T-helper 17 cell (primary cell): ENCODE results near the gene INSRR. TPM values are rescaled to one million over a fixed set of nuclear protein-coding genes. Genes with fewer than 3 reads are reported as not detected.

Source experiments
- ATAC-seq: fragments of 150-1000 bp; cut with Tn5 transposase; 2 replicates; pipeline ENCODE4 v1.10.0; 2021; ENCODE audit warnings: mild to moderate bottlenecking, moderate library complexity
- DNase-seq, 3 donors: peaks; one replicate each; pipeline versions ENCODE4 v3.0.0 to v3.0.0-alpha.2; 2020 to 2021
- H3K9me3 ChIP-seq: one replicate; pipeline ENCODE4 v1.7.0; 2013; ENCODE audit warnings: low read length, mild to moderate bottlenecking; ENCODE audit not compliant: control insufficient read depth, poor library complexity, severe bottlenecking
- H3K27ac Mint-ChIP-seq: one replicate; pipeline ENCODE4 v1.8.0; 2022; ENCODE audit warnings: mild to moderate bottlenecking, moderate library complexity, mixed read lengths
- H3K27me3 Mint-ChIP-seq: one replicate; pipeline ENCODE4 v1.8.0; 2022; ENCODE audit warnings: mixed read lengths
- H3K36me3 Mint-ChIP-seq: one replicate; pipeline ENCODE4 v1.8.0; 2022; ENCODE audit warnings: low read depth, mixed read lengths
- H3K4me1 Mint-ChIP-seq: one replicate; pipeline ENCODE4 v1.8.0; 2022; ENCODE audit warnings: mild to moderate bottlenecking, mixed read lengths
- H3K4me3 Mint-ChIP-seq: one replicate; pipeline ENCODE4 v1.8.0; 2022; ENCODE audit warnings: mild to moderate bottlenecking, moderate library complexity, mixed read lengths
- total RNA-seq, 4 donors: library from RNA in 2 of 4; stranded (reverse) in 2 of 4; gene quantifications; one replicate each; pipeline ENCODE4 v1.2.3 and lab custom pipeline; 2022 to 2026

The INSRR gene
- total RNA-seq, 2 donors from 2014 or later, result not detected

- ATAC-seq (no peak), DNase-seq (no peak)
- Mint-ChIP-seq H3K4me1 (peaks cover 23% of the 10 kb centered on the region), H3K4me3 (no peak overlapping the region), H3K27ac (no peak overlapping the region), H3K36me3 (peaks cover 7% of the 10 kb centered on the region), H3K27me3 (peaks cover 69% of the 10 kb centered on the region)
- H3K9me3 ChIP-seq, result no peaks in the 10 kb centered on the region
Measured at GRCh38 chr1:156887734-156888133, 28.8 kb upstream of the INSRR start.

- ATAC-seq, result no peak
- no peak for DNase-seq
- H3K4me3 Mint-ChIP-seq, result no peak overlapping the region
- H3K27ac Mint-ChIP-seq, result no peak overlapping the region
- H3K27me3 Mint-ChIP-seq, result peaks cover 70% of the 10 kb centered on the region
- no peaks in the 10 kb centered on the region for H3K9me3 ChIP-seq
- peaks cover 22% of the 10 kb centered on the region for H3K4me1 Mint-ChIP-seq
- peaks cover 7% of the 10 kb centered on the region for H3K36me3 Mint-ChIP-seq
Measured at GRCh38 chr1:156887317-156887716, 28.4 kb upstream of the INSRR start.

GRCh38 chr1:156886583-156887281 lies 27.8 kb upstream of the INSRR start:
- Mint-ChIP-seq H3K27ac (no peak overlapping the region), H3K27me3 (peaks cover 76% of the 10 kb centered on the region), H3K4me1 (peaks cover 20% of the 10 kb centered on the region), H3K36me3 (peaks cover 7% of the 10 kb centered on the region), H3K4me3 (no peak overlapping the region)
- H3K9me3 ChIP-seq, result no peaks in the 10 kb centered on the region
- DNase-seq, result no peak
- no peak for ATAC-seq

GRCh38 chr1:156885880-156886355 lies 27.0 kb upstream of the INSRR start:
- peaks cover 19% of the 10 kb centered on the region for H3K4me1 Mint-ChIP-seq
- H3K4me3 Mint-ChIP-seq, result no peak overlapping the region
- peaks cover 7% of the 10 kb centered on the region for H3K36me3 Mint-ChIP-seq
- DNase-seq, result no peak
- no peaks in the 10 kb centered on the region for H3K9me3 ChIP-seq
- no peak overlapping the region for H3K27ac Mint-ChIP-seq
- no peak for ATAC-seq
- peaks cover 84% of the 10 kb centered on the region for H3K27me3 Mint-ChIP-seq

- no peak overlapping the region for H3K4me3 Mint-ChIP-seq
- H3K4me1 Mint-ChIP-seq, result peaks cover 17% of the 10 kb centered on the region
- no peak overlapping the region for H3K27ac Mint-ChIP-seq
- ATAC-seq, result no peak
- no peaks in the 10 kb centered on the region for H3K9me3 ChIP-seq
- peaks cover 7% of the 10 kb centered on the region for H3K36me3 Mint-ChIP-seq
- H3K27me3 Mint-ChIP-seq, result peaks cover 88% of the 10 kb centered on the region
- DNase-seq, result no peak
Measured at GRCh38 chr1:156885314-156885713, 26.4 kb upstream of the INSRR start.

GRCh38 chr1:156884560-156885184 lies 25.8 kb upstream of the INSRR start:
- no peak for DNase-seq
- ATAC-seq, result no peak
- Mint-ChIP-seq H3K4me3 (no peak overlapping the region), H3K4me1 (peaks cover 13% of the 10 kb centered on the region), H3K27me3 (peaks cover 88% of the 10 kb centered on the region), H3K36me3 (peaks cover 7% of the 10 kb centered on the region), H3K27ac (no peak overlapping the region)
- no peaks in the 10 kb centered on the region for H3K9me3 ChIP-seq

- H3K27ac Mint-ChIP-seq, result no peak overlapping the region
- H3K4me3 Mint-ChIP-seq, result no peak overlapping the region
- H3K27me3 Mint-ChIP-seq, result peaks cover 85% of the 10 kb centered on the region
- no peaks in the 10 kb centered on the region for H3K9me3 ChIP-seq
- H3K36me3 Mint-ChIP-seq, result peaks cover 6% of the 10 kb centered on the region
- peaks cover 11% of the 10 kb centered on the region for H3K4me1 Mint-ChIP-seq
- ATAC-seq, result no peak
- no peak for DNase-seq
Measured at GRCh38 chr1:156883919-156884318, 25.0 kb upstream of the INSRR start.

- Mint-ChIP-seq H3K36me3 (peaks cover 3% of the 10 kb centered on the region), H3K27me3 (peaks cover 88% of the 10 kb centered on the region), H3K4me1 (peaks cover 11% of the 10 kb centered on the region), H3K4me3 (no peak overlapping the region), H3K27ac (no peak overlapping the region)
- H3K9me3 ChIP-seq, result no peaks in the 10 kb centered on the region
- DNase-seq, result no peak
- ATAC-seq, result no peak
Measured at GRCh38 chr1:156882543-156882942, 23.6 kb upstream of the INSRR start.

- H3K27ac Mint-ChIP-seq, result peak overlapping the region; percentile 9
- H3K27me3 Mint-ChIP-seq, result peaks cover 90% of the 10 kb centered on the region
- no peak overlapping the region for H3K4me3 Mint-ChIP-seq
- no peaks in the 10 kb centered on the region for H3K9me3 ChIP-seq
- H3K36me3 Mint-ChIP-seq, result peaks cover 3% of the 10 kb centered on the region
- peaks cover 11% of the 10 kb centered on the region for H3K4me1 Mint-ChIP-seq
- no peak for DNase-seq
- no peak for ATAC-seq
Measured at GRCh38 chr1:156881663-156882062, 22.7 kb upstream of the INSRR start.

- no peak for ATAC-seq
- peaks cover 89% of the 10 kb centered on the region for H3K27me3 Mint-ChIP-seq
- no peak for DNase-seq
- peaks cover 3% of the 10 kb centered on the region for H3K36me3 Mint-ChIP-seq
- peaks cover 13% of the 10 kb centered on the region for H3K4me1 Mint-ChIP-seq
- no peak overlapping the region for H3K4me3 Mint-ChIP-seq
- H3K27ac Mint-ChIP-seq, result no peak overlapping the region
- H3K9me3 ChIP-seq, result no peaks in the 10 kb centered on the region
Measured at GRCh38 chr1:156881101-156881500, 22.2 kb upstream of the INSRR start.

- Mint-ChIP-seq H3K4me3 (no peak overlapping the region), H3K4me1 (peaks cover 13% of the 10 kb centered on the region), H3K27me3 (peaks cover 83% of the 10 kb centered on the region), H3K36me3 (peaks cover 3% of the 10 kb centered on the region), H3K27ac (no peak overlapping the region)
- H3K9me3 ChIP-seq, result no peaks in the 10 kb centered on the region
- no peak for ATAC-seq
- no peak for DNase-seq
Measured at GRCh38 chr1:156880473-156880872, 21.6 kb upstream of the INSRR start.

- DNase-seq, result no peak
- H3K27ac Mint-ChIP-seq, result no peak overlapping the region
- H3K9me3 ChIP-seq, result no peaks in the 10 kb centered on the region
- no peak overlapping the region for H3K4me3 Mint-ChIP-seq
- no peak for ATAC-seq
- H3K36me3 Mint-ChIP-seq, result peaks cover 5% of the 10 kb centered on the region
- H3K4me1 Mint-ChIP-seq, result peaks cover 16% of the 10 kb centered on the region
- peaks cover 82% of the 10 kb centered on the region for H3K27me3 Mint-ChIP-seq
Measured at GRCh38 chr1:156879876-156880275, 21.0 kb upstream of the INSRR start.

GRCh38 chr1:156877433-156878170 lies 18.7 kb upstream of the INSRR start:
- H3K4me1 Mint-ChIP-seq, result peaks cover 12% of the 10 kb centered on the region
- H3K4me3 Mint-ChIP-seq, result no peak overlapping the region
- no peak for ATAC-seq
- peaks cover 3% of the 10 kb centered on the region for H3K36me3 Mint-ChIP-seq
- no peak for DNase-seq
- no peaks in the 10 kb centered on the region for H3K9me3 ChIP-seq
- H3K27me3 Mint-ChIP-seq, result peaks cover 75% of the 10 kb centered on the region
- no peak overlapping the region for H3K27ac Mint-ChIP-seq
